NCI-H1105 (cell line): ENCODE results near the gene VIPR2.
"Not testable (repeated sequence)": the region's sequence is repeated elsewhere in the genome, so short reads cannot be mapped to it uniquely, and the experiment has no call there.

Experiments used
- DNase-seq: peaks from one replicate; lab custom pipeline; 2025; lab: John Stamatoyannopoulos, UW

The VIPR2 gene

GRCh38 chr7:159010411-159010810, 134.3 kb downstream of the VIPR2 start:
- DNase-seq = no peak

- DNase-seq = no peak
These were observed 134.7 kb downstream of the VIPR2 start for GRCh38 chr7:159009951-159010350.

GRCh38 chr7:159008417-159008816, 136.2 kb downstream of the VIPR2 start:
- no peak for DNase-seq

GRCh38 chr7:159007996-159008389, 136.7 kb downstream of the VIPR2 start:
- DNase-seq = no peak

- peak; percentile 55 for DNase-seq
These were observed 137.2 kb downstream of the VIPR2 start for GRCh38 chr7:159007364-159007995.

GRCh38 chr7:159006610-159007130, 138.0 kb downstream of the VIPR2 start:
- no peak for DNase-seq

- not testable (repeated sequence) for DNase-seq
These were observed 138.6 kb downstream of the VIPR2 start for GRCh38 chr7:159006022-159006609.

- no peak for DNase-seq
These were observed 139.0 kb downstream of the VIPR2 start for GRCh38 chr7:159005618-159006017.

GRCh38 chr7:159004411-159004810, 140.3 kb downstream of the VIPR2 start:
- no peak for DNase-seq

- DNase-seq = no peak
These were observed 142.9 kb downstream of the VIPR2 start for GRCh38 chr7:159001811-159002210.

GRCh38 chr7:159000859-159001435, 143.7 kb downstream of the VIPR2 start:
- DNase-seq = no peak

GRCh38 chr7:159000070-159000469, 144.6 kb downstream of the VIPR2 start:
- no peak for DNase-seq

- no peak for DNase-seq
These were observed 145.2 kb downstream of the VIPR2 start for GRCh38 chr7:158999496-158999895.

- DNase-seq = not testable (repeated sequence)
These were observed 146.4 kb downstream of the VIPR2 start for GRCh38 chr7:158998261-158998660.

GRCh38 chr7:158997471-158997870, 147.2 kb downstream of the VIPR2 start:
- DNase-seq = no peak

- no peak for DNase-seq
These were observed 147.6 kb downstream of the VIPR2 start for GRCh38 chr7:158997110-158997453.

- no peak for DNase-seq
These were observed 148.2 kb downstream of the VIPR2 start for GRCh38 chr7:158996214-158997109.

GRCh38 chr7:158995514-158995913, 149.2 kb downstream of the VIPR2 start:
- DNase-seq = no peak

- DNase-seq = no peak
These were observed 150.0 kb downstream of the VIPR2 start for GRCh38 chr7:158994687-158995086.

GRCh38 chr7:158993591-158993990, 151.1 kb downstream of the VIPR2 start:
- no peak for DNase-seq

- no peak for DNase-seq
These were observed 151.9 kb downstream of the VIPR2 start for GRCh38 chr7:158992759-158993158.

GRCh38 chr7:158991824-158992621, 152.6 kb downstream of the VIPR2 start:
- no peak for DNase-seq
